OCI-LY1 (cell line): ENCODE data around the gene PHKA2.

Source experiments
- H2AFZ ChIP-seq: fragments of 200-600 bp; sonication (generic), shearing (Covaris generic); 2 replicates; pipeline ENCODE4 v1.6.0; 2014; ENCODE audit warnings: antibody characterized with exemption, mild to moderate bottlenecking, low read length
- H3F3A ChIP-seq: fragments of 200-600 bp; sonication (generic), shearing (Covaris generic); 2 replicates; pipeline ENCODE4 v1.6.0; 2014; ENCODE audit warnings: mild to moderate bottlenecking, antibody characterized with exemption, low read length, moderate library complexity; ENCODE audit not compliant: insufficient read depth
- H3K27ac ChIP-seq: fragments of 200-600 bp; sonication (generic); 2 replicates; pipeline ENCODE4 v1.5.1; 2014; ENCODE audit warnings: low read length, mixed run types, mild to moderate bottlenecking, low read depth; ENCODE audit not compliant: poor library complexity, severe bottlenecking
- H3K27me3 ChIP-seq: fragments of 200-600 bp; sonication (generic); 2 replicates; pipeline ENCODE4 v1.6.0; 2014; ENCODE audit warnings: antibody characterized with exemption, mild to moderate bottlenecking, low read length, moderate library complexity; ENCODE audit not compliant: insufficient read depth
- H3K36me3 ChIP-seq: fragments of 200-600 bp; sonication (generic); 2 replicates; pipeline ENCODE4 v1.6.1; 2014; ENCODE audit warnings: mild to moderate bottlenecking, antibody characterized with exemption, low read length, moderate library complexity, mixed read lengths; ENCODE audit not compliant: insufficient read depth
- H3K4me1 ChIP-seq: fragments of 200-600 bp; sonication (generic); 2 replicates; pipeline ENCODE4 v1.5.1; 2014; ENCODE audit warnings: mild to moderate bottlenecking, low read length, moderate library complexity; ENCODE audit not compliant: insufficient read depth, severe bottlenecking
- H3K4me2 ChIP-seq: fragments of 200-600 bp; sonication (generic), shearing (Covaris generic); 2 replicates; pipeline ENCODE4 v1.6.1; 2014; ENCODE audit warnings: low read length
- H3K4me3 ChIP-seq: fragments of 200-600 bp; sonication (generic); 2 replicates; pipeline ENCODE4 v1.5.1; 2014; ENCODE audit warnings: low read length, low read depth, mild to moderate bottlenecking, mixed read lengths; ENCODE audit not compliant: poor library complexity, severe bottlenecking
- H3K79me2 ChIP-seq: fragments of 200-600 bp; shearing (Covaris generic); 2 replicates; pipeline ENCODE4 v1.6.1; 2016; ENCODE audit warnings: mixed run types, low read length, mixed read lengths; ENCODE audit not compliant: insufficient read depth
- H3K9ac ChIP-seq: fragments of 200-600 bp; sonication (generic), shearing (Covaris generic); 2 replicates; pipeline ENCODE4 v1.6.1; 2014; ENCODE audit warnings: mild to moderate bottlenecking, low read length, mixed read lengths
- H3K9me2 ChIP-seq: fragments of 200-600 bp; sonication (generic), shearing (Covaris generic); 2 replicates; pipeline ENCODE4 v1.6.1; 2014; ENCODE audit warnings: low read depth, mild to moderate bottlenecking, low read length, mixed read lengths
- H3K9me3 ChIP-seq: fragments of 200-600 bp; shearing (Covaris generic); 2 replicates; pipeline ENCODE4 v1.6.1; 2014; ENCODE audit warnings: low read length, mixed read lengths
- H4K20me1 ChIP-seq: fragments of 200-600 bp; sonication (generic), shearing (Covaris generic); 2 replicates; pipeline ENCODE4 v1.6.0; 2016; ENCODE audit warnings: mild to moderate bottlenecking, low read length; ENCODE audit not compliant: insufficient read depth
- CTCF ChIP-seq: fragments of 200-600 bp; sonication (generic), shearing (Covaris generic); IDR thresholded peaks from 2 replicates; pipeline ENCODE4 v1.5.1; 2017; ENCODE audit warnings: mild to moderate bottlenecking, antibody characterized with exemption, low read length, moderate library complexity, mixed read lengths
- EZH2 ChIP-seq: fragments of 200-600 bp; sonication (generic), shearing (Covaris generic); IDR thresholded peaks from 2 replicates; pipeline ENCODE4 v1.8.0; 2017; ENCODE audit warnings: borderline replicate concordance, mixed run types, mild to moderate bottlenecking, antibody characterized with exemption, low read length, moderate library complexity, mixed read lengths

The PHKA2 gene

DNA sequence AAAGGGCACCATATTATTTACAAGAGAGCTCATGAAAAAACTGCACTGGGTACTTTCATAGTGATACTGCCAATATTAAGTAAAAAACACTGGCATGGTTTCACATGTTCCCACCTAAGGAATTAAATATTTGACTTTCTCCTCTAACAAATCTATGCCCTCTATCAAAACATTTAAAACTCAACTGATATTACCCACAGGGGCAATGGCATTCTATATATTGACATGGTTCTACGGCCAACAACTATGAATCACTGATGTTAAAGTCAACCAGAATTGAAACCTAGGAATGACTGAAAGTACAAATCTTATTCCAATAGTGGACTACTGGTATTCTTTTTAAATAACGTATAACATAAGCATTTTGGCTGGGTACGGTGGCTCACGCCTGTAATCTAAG, 28.2 kb downstream of the PHKA2 start:
- Histone ChIP-seq H3K27ac (no peak overlapping the region), H3K79me2 (no peaks in the 10 kb centered on the region), H3K9me3 (no peaks in the 10 kb centered on the region), H3K27me3 (no peaks in the 10 kb centered on the region), H3K4me3 (no peak overlapping the region), H3K9me2 (no peaks in the 10 kb centered on the region), H3K9ac (no peak overlapping the region), H3K36me3 (no peaks in the 10 kb centered on the region), H2AFZ (no peak overlapping the region), H3K4me1 (peaks cover 3% of the 10 kb centered on the region), H3K4me2 (no peak overlapping the region), H4K20me1 (no peaks in the 10 kb centered on the region), H3F3A (no peaks in the 10 kb centered on the region)
- TF ChIP-seq EZH2 = no peak
- TF ChIP-seq CTCF = no peak

DNA sequence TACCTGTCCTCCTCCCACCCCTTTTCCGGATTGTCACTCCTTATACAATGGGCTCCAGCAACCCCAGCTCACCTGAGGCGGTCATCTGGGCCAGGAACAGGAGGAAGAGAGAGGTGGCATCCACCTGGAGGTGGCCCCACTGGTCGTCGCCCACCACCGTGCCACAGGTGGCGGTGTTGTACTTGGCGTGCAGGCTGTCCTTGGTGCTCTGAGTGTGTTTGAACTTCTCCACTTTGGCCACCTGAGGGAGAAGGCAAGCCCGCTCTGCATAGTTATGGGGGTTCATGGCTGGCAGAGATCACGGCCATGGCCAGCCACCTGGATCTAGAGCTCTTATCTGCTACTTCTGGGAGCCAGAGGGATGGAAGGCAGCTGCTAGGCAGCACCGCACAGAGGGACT, 32.9 kb downstream of the PHKA2 start:
- Histone ChIP-seq H3K27ac (no peak overlapping the region), H3K9me3 (no peaks in the 10 kb centered on the region)

DNA sequence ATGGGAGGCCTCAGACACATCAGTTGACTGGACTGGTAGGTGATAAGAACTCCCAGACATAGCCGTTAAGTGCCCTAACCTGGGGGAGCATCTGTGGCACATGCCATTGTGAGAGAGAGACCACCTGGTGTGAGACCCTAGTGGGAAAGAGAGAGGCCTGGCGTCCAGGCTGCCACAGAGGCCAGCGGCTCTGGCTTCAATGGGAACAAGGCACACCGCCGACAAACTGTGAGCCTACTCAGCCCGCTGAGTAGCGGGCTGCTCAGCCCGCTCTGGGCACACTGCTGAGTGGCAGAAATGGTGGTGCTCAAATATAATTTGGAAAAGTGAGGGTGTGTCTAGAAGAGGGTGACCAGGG, 34.0 kb downstream of the PHKA2 start:
- Histone ChIP-seq H3K27me3 (no peaks in the 10 kb centered on the region), H2AFZ (no peak overlapping the region), H3K4me2 (no peak overlapping the region), H3K4me1 (no peaks in the 10 kb centered on the region), H3K9me2 (no peaks in the 10 kb centered on the region), H3F3A (no peaks in the 10 kb centered on the region), H3K36me3 (0 out of 2 replicates have a peak, but pooled peaks cover 5% of the 10 kb centered on the region), H3K79me2 (no peaks in the 10 kb centered on the region), H3K9ac (no peak overlapping the region), H4K20me1 (no peaks in the 10 kb centered on the region), H3K9me3 (no peaks in the 10 kb centered on the region), H3K27ac (no peak overlapping the region), H3K4me3 (no peak overlapping the region)
- no peak for TF ChIP-seq CTCF
- TF ChIP-seq EZH2 = no peak

More for the DNA sequence above, 32.9 kb downstream of the PHKA2 start:
- Histone ChIP-seq H3K9ac (no peak overlapping the region), H2AFZ (no peak overlapping the region), H3F3A (no peaks in the 10 kb centered on the region), H3K36me3 (0 out of 2 replicates have a peak, but pooled peaks cover 5% of the 10 kb centered on the region), H3K27me3 (no peaks in the 10 kb centered on the region), H3K4me1 (no peaks in the 10 kb centered on the region), H3K79me2 (no peaks in the 10 kb centered on the region), H3K9me2 (no peaks in the 10 kb centered on the region), H3K4me2 (no peak overlapping the region), H4K20me1 (no peaks in the 10 kb centered on the region), H3K4me3 (no peak overlapping the region)
- TF ChIP-seq CTCF = peak; percentile 27; the same call in 1 of the 2 replicates
- no peak for TF ChIP-seq EZH2
